Lower leg skin (tissue), 4 donors: ENCODE results near the gene PSMD6. TPM values are rescaled to one million over a fixed set of nuclear protein-coding genes. Genes with fewer than 3 reads are reported as not detected.

Experiments
- DNase-seq, 2 donors: peaks; one replicate each; pipeline ENCODE4 v3.0.0-alpha.2; 2019; ENCODE audit warnings: low spot score in 2 of 2
- H3K4me3 ChIP-seq: fragments of 200-600 bp; sonication (generic); 2 replicates; pipeline ENCODE4 v1.5.1; 2017; ENCODE audit warnings: mild to moderate bottlenecking, low read depth; ENCODE audit not compliant: poor library complexity, severe bottlenecking
- CTCF ChIP-seq, 3 donors: fragments of 450-650 bp; IDR thresholded peaks; one replicate each; pipeline ENCODE4 v1.5.1; 2016; ENCODE audit warnings: antibody characterized with exemption in 3 of 3, mild to moderate bottlenecking in 3 of 3, moderate library complexity in 2 of 3
- POLR2A ChIP-seq, 2 donors: fragments of 450-650 bp; IDR thresholded peaks; one replicate each; pipeline ENCODE4 v1.6.1; 2016 to 2017; ENCODE audit warnings: antibody characterized with exemption in 2 of 2, mild to moderate bottlenecking in 1 of 2, moderate library complexity in 1 of 2
- WGBS, 2 donors: methylation state at CpG; one replicate each; pipeline ENCODE4 v1.1.5; 2018; 5-methylcytosine and 5-hydroxymethylcytosine counted together
- intact Hi-C: fragments of 100-400 bp; cut with DNase I; formaldehyde crosslinking; loops from one replicate; pipeline ENCODE4 v1.15.0; 2023; ENCODE audit warnings: low total_unique reads
- total RNA-seq, 4 donors: library from RNA; depleted of rRNA; stranded (reverse); fragments of >200 nt; gene quantifications; one replicate each; pipeline ENCODE4 v1.1.0, GENCODE V29; 2016

PSMD6 gene
- total RNA-seq, 4 donors from 2014 or later, result 61.6 to 81.2 (median 67.1) TPM

- intact Hi-C loops, result loop anchor here (5.0 to 10.0 kb wide), 2 partner anchors 375 to 457 kb away; no protein-coding TSS in a partner anchor
- WGBS, 2 donors, result 83 to 84% methylated on average over 8 of the region's 8 CpGs
- DNase-seq, result no peak
- H3K4me3 ChIP-seq, result no peak overlapping the region
- TF ChIP-seq POLR2A (IDR thresholded peaks at IDR 0.05), result no peak
These were observed 4.4 kb upstream of the PSMD6 start for GRCh38 chr3:64027658-64028057.

GRCh38 chr3:64026346-64026745 lies 3.1 kb upstream of the PSMD6 start:
- intact Hi-C loops, result loop anchor here (5.0 to 10.0 kb wide), 2 partner anchors 376 to 458 kb away; no protein-coding TSS in a partner anchor

GRCh38 chr3:64023861-64024223 lies 548 bp upstream of the PSMD6 start:
- intact Hi-C loops, result loop anchor here (10.0 kb wide), 1 partner anchor 461 kb away; no protein-coding TSS in a partner anchor
- DNase-seq, result no peak
- no peak overlapping the region for H3K4me3 ChIP-seq
- 68 to 73% methylated on average over 5 of the region's 5 CpGs for WGBS, 2 donors
- no peak for TF ChIP-seq POLR2A (IDR thresholded peaks at IDR 0.05)
- TF ChIP-seq CTCF (IDR thresholded peaks at IDR 0.05), result no peak

More at GRCh38 chr3:64026346-64026745, 3.1 kb upstream of the PSMD6 start:
- TF ChIP-seq POLR2A (IDR thresholded peaks at IDR 0.05) (no peak), CTCF (IDR thresholded peaks at IDR 0.05) (no peak)
- DNase-seq, result no peak
- 84 to 87% methylated on average over 2 of the region's 2 CpGs for WGBS, 2 donors
- H3K4me3 ChIP-seq, result no peak overlapping the region

GRCh38 chr3:64022451-64023186 lies 675 bp downstream of the PSMD6 start:
- intact Hi-C loops, result loop anchor here (10.0 kb wide), 1 partner anchor 462 kb away; no protein-coding TSS in a partner anchor
- H3K4me3 ChIP-seq, result peak overlapping the region; percentile 92
- 15 to 19% methylated on average over 24 of the region's 24 CpGs for WGBS, 2 donors
- no peak for TF ChIP-seq POLR2A (IDR thresholded peaks at IDR 0.05)
- no peak for TF ChIP-seq CTCF (IDR thresholded peaks at IDR 0.05)
- no peak for DNase-seq

GRCh38 chr3:64021922-64022321 lies 1.4 kb downstream of the PSMD6 start:
- no peak for TF ChIP-seq POLR2A (IDR thresholded peaks at IDR 0.05)
- no peak for TF ChIP-seq CTCF (IDR thresholded peaks at IDR 0.05)
- WGBS, 2 donors, result 75 to 81% methylated on average over 6 of the region's 6 CpGs
- DNase-seq, result no peak
- H3K4me3 ChIP-seq, result no peak overlapping the region
- intact Hi-C loops, result loop anchor here (10.0 kb wide), 1 partner anchor 463 kb away; no protein-coding TSS in a partner anchor

GRCh38 chr3:64019879-64020278 lies 3.4 kb downstream of the PSMD6 start:
- TF ChIP-seq CTCF (IDR thresholded peaks at IDR 0.05), result no peak
- no peak for TF ChIP-seq POLR2A (IDR thresholded peaks at IDR 0.05)
- no peak for DNase-seq
- 83 to 91% methylated on average over 2 of the region's 2 CpGs for WGBS, 2 donors
- intact Hi-C loops, result loop anchor here (10.0 kb wide), 2 partner anchors 65 to 465 kb away; no protein-coding TSS in a partner anchor
- H3K4me3 ChIP-seq, result no peak overlapping the region
